Epithelial cell of umbilical artery (primary cell): ENCODE data around the gene CDX4. TPM values are rescaled to one million over a fixed set of nuclear protein-coding genes. Genes with fewer than 3 reads are reported as not detected.

Experiments
- total RNA-seq: library from RNA; depleted of rRNA; stranded (reverse); fragments of >200 nt; gene quantifications from 2 replicates; pipeline ENCODE4 v1.2.3, GENCODE V29; 2014

The CDX4 gene, protein sequence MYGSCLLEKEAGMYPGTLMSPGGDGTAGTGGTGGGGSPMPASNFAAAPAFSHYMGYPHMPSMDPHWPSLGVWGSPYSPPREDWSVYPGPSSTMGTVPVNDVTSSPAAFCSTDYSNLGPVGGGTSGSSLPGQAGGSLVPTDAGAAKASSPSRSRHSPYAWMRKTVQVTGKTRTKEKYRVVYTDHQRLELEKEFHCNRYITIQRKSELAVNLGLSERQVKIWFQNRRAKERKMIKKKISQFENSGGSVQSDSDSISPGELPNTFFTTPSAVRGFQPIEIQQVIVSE
- total RNA-seq: not detected in 2 replicates

DNA sequence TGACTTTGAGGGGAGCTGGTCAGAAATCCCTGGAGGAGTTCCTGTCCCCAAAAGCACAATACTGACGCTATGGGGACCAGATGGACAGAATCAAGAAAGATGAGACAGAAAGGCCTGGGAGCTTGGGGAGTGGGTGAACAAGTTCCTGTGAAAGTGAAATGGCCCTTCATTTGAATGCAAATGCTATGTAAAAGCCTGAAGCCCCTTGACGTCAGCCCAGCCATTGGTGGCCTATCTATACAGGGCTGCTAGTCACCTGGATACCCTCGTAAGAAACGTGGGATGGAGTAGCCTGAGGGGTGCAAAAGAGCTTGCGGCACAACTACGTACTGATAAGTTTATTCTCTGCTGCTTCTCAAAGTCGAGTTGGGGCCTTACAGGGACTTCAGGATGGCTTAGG is at the start of gene CDX4:
TSS of gene CDX4 (plus strand) at position 223 of the 400 bp plus-strand sequence. CDS start 201 bp downstream, outside the sequence.

Other genes starting within 250 kb of the CDX4 start
- gene NAP1L2, start 232.2 kb upstream of the CDX4 start, total RNA-seq: 0.65 and 1.4 TPM in 2 replicates
- gene CHIC1, start 116.1 kb downstream of the CDX4 start, total RNA-seq: 6.2 and 10.2 TPM in 2 replicates